ENCODE data around the gene URB1.

GRCh38 chr21:32368386-32368785 lies 24.4 kb downstream of the URB1 start:
- no peak for TF ChIP-seq GATA2 (IDR thresholded peaks at IDR 0.05; ENCODE audit: low read depth, low read length)
- TF ChIP-seq GATA3 (IDR thresholded peaks at IDR 0.05; ENCODE audit: low read depth, low read length): no peak

Data from SH-SY5Y (cell line).